Stimulated activated CD4-positive, alpha-beta T cell treated with anti-CD3 and anti-CD28 coated beads, Interleukin-15, amount 100 ng/mL, for 48 hours (primary cell): Measurements from ENCODE around the gene MAP2K7.

Source experiments
- DNase-seq, 2 donors: peaks; one replicate each; pipeline ENCODE4 v3.0.0-alpha.2; 2020; ENCODE audit warnings: low read depth in 2 of 2

MAP2K7 gene

DNA sequence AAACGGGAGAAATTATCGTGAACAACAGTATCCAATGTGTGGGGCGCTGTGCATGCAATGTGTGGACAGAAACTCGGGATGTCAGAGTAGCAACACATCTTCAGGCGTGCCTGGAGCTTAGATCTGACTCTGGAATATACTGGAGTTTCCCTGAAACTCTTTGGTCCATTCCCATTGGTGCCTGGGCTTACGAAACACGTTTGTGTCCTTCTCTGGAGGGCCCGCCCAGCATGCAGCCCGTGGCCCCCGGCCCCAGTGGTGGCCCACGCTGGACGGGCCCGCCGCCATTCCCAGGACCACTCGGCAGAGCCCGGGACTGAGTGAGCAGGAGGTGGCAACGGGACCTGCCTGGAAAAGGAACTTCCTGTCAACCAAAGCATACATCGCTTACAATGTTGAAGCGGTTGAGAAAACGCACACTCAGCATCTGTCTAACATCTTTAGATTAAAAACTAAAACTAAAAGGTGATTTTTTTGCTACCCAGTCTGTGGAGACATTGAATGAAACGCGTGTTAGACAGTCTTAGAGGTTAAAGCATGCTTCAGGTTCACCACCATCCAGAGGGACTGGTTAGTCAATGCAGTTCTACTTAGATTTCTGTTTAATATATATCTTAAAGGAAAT is 59.1 kb downstream of the MAP2K7 start:
- DNase-seq: no peak

DNA sequence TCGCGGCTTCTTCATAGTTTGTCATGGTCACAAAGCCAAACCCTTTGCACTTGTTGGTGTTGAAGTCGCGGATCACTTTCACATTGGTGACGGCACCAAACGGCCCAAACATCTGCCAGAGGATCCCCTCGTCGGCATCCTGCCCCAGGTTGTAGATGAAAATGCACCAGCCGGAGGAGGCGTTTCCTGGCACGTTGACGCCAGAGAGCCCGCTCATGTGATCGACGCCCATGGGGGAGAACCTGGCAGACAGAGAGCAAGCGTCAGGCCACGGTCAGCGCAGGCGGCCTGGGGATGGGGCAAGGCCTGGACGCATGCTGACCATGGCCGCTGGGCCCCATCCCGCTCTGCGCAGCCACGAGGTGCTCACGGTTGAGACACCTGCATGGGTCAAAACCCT is 59.9 kb downstream of the MAP2K7 start:
- no peak for DNase-seq
